Heart left ventricle (tissue), 16 donors: ENCODE data around the gene DUSP16. TPM values are rescaled to one million over a fixed set of nuclear protein-coding genes. Genes with fewer than 3 reads are reported as not detected.

Experiments used
- ATAC-seq, 4 donors: fragments of 200-7000 bp; cut with Tn5 transposase; one replicate each; pipeline ENCODE4 v1.9.1; 2020 to 2022; ENCODE audit warnings: moderate library complexity in 4 of 4, mild to moderate bottlenecking in 3 of 4, moderate number of reproducible peaks in 1 of 4
- DNase-seq, 5 donors: peaks; one replicate each; pipeline ENCODE4 v3.0.0-alpha.2; 2020
- H3K27ac ChIP-seq, 12 donors: fragments of 200-600 bp; sonication (generic) in 4 of 12; one replicate each; pipeline versions ENCODE4 v1.5.0 to v1.8.0; 2016 to 2022; ENCODE audit warnings: mild to moderate bottlenecking in 2 of 12
- H3K27me3 ChIP-seq, 9 donors: fragments of 200-600 bp; sonication (generic) in 2 of 9; one replicate each; pipeline versions ENCODE4 v1.5.1 to v1.8.0; 2016 to 2022; ENCODE audit warnings: mild to moderate bottlenecking in 3 of 9
- H3K36me3 ChIP-seq, 9 donors: fragments of 200-600 bp; sonication (generic) in 2 of 9; one replicate each; pipeline versions ENCODE4 v1.5.0 to v1.8.0; 2018 to 2022; ENCODE audit warnings: mild to moderate bottlenecking in 2 of 9
- H3K4me1 ChIP-seq, 12 donors: fragments of 200-600 bp; sonication (generic) in 4 of 12; one replicate each; pipeline versions ENCODE4 v1.5.0 to v1.8.0; 2016 to 2022; ENCODE audit warnings: mild to moderate bottlenecking in 3 of 12
- H3K4me3 ChIP-seq, 12 donors: fragments of 200-600 bp; sonication (generic) in 4 of 12; one replicate each; pipeline versions ENCODE4 v1.5.0 to v1.8.0; 2017 to 2022; ENCODE audit warnings: mild to moderate bottlenecking in 9 of 12, moderate library complexity in 4 of 12
- H3K9me3 ChIP-seq, 12 donors: fragments of 200-600 bp; sonication (generic) in 4 of 12; one replicate each; pipeline versions ENCODE4 v1.5.0 to v1.8.0; 2016 to 2022; ENCODE audit warnings: mild to moderate bottlenecking in 1 of 12
- POLR2A ChIP-seq, 2 donors: fragments of 450-650 bp; IDR thresholded peaks; one replicate each; pipeline ENCODE4 v1.6.1; 2017; ENCODE audit warnings: antibody characterized with exemption in 2 of 2, mild to moderate bottlenecking in 2 of 2, moderate library complexity in 2 of 2
- WGBS, 4 donors: extraction: QIAGEN DNeasy Blood & Tissue Kit in 2 of 4; methylation state at CpG; one replicate each; pipeline versions ENCODE4 v1.1.5 to v1.1.7; 2013 to 2018; 5-methylcytosine and 5-hydroxymethylcytosine counted together
- intact Hi-C, 10 donors: fragments of 100-400 bp; cut with DNase I; formaldehyde crosslinking; loops; one replicate each; pipeline versions ENCODE4 v1.11.1 to v1.14.2; 2022
- polyA plus RNA-seq, 2 donors: library from polyadenylated mRNA; stranded (reverse); fragments of 200-250 nt; gene quantifications; one replicate each; pipeline ENCODE4 v1.2.3, GENCODE V29; 2013
- total RNA-seq, 9 donors: library from RNA; depleted of rRNA in 2 of 9; stranded (reverse); fragments of >200 nt in 2 of 9; fragmentation: NEBNext Ultra II Directional in 3 of 9; extraction: Animal tissue kit (Norgen Biotek cat#: 25700) in 3 of 9; gene quantifications; one replicate each; pipeline versions ENCODE4 v1.1.0 to v1.2.4, GENCODE V29; 2016 to 2023
- TF ChIP-seq, protein P1 (sequence below), 12 donors: fragments of 200-600 bp; sonication (generic) in 4 of 12; IDR thresholded peaks; one replicate each; pipeline versions ENCODE4 v1.5.0 to v1.8.0; 2018 to 2022; ENCODE audit warnings: antibody characterized with exemption in 12 of 12, mild to moderate bottlenecking in 5 of 12
- donor health status: ischemic (EF 13 %, LVEDD 7.1; RV severe dilation, severe dysfunction).
- donor health status: healthy with polysubstance abuse.
- donor health status: DM: no; HTN: yes; CAD: no.
- donor health status: DM: no; HTN: no; CAD: no.
- donor health status: ischemic (EF 25% LVEDD 6.9; RV normal size, moderate dysfunction).
- donor health status: ischemic (EF 25% LVEDD 5.7; RV mildly dilated, moderate dysfunction).
- donor health status: healthy.
- donor health status: DM: yes; HTN: yes; CAD: no.
- donor health status: ischemic (EF 35%, LVEDD 5.7; RV mildly dilated, moderate dysfunction).
- donor health status: nonischemic (EF 11% LVEDD 7.7; RV severe dilation, severe dysfunction).
- donor health status: DM: yes; HTN: yes; CAD: no.
- donor health status: PGD.
- donor health status: ischemic (EF 29% LVEDD 5.4; RV normal size, mild dysfunction).
- donor health status: nonischemic (EF 23%, LVEDD 6.1; RV moderate dilation, normal function).

The DUSP16 gene
- total and polyA plus RNA-seq, 11 donors, result 2.5 to 24.7 (median 15.1) TPM

DNA sequence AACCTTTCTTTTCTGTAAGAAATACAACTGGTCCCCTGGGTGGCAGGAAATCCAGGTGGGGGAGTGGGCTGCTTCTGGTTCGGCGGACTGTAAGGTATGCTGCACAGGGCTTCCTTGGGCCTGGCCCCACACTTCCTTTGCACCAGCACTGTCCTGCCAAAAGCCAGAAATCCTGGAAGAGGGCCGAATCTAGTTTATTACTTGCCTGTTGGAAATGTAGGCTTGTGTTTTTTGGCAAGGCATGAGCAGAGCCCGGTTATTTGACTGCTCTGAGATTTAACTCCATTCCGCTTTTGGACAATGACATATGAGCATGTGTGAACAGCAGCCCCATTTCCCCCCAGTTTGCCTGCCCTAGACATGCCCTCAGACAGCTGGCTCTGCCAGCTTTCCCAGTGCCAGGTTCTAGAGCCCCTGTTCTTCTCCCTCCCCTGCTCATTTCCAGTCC, 119.2 kb downstream of the DUSP16 start:
- Histone ChIP-seq H3K9me3 (no peaks in the 10 kb centered on the region), H3K4me1 (peaks cover 0 to 68% (median 32%) of the 10 kb centered on the region in 12 donors), H3K36me3 (no peaks in the 10 kb centered on the region), H3K4me3 (no peak overlapping the region), H3K27me3 (no peaks in the 10 kb centered on the region), H3K27ac (peak overlapping the region; percentile 36 to 80 (median 70))
- intact Hi-C loops, result loop anchor here in 1 of 10 donors (5.0 kb wide), 2 partner anchors 46 to 119 kb away; partner anchors contain the start of gene DUSP16
- WGBS, 4 donors, result 25 to 41% (median 32%) methylated on average over 5 of the region's 5 CpGs
- peak in 4 of 5 donors; percentile 63 to 79 (median 72) for DNase-seq
- TF ChIP-seq, protein P1, sequence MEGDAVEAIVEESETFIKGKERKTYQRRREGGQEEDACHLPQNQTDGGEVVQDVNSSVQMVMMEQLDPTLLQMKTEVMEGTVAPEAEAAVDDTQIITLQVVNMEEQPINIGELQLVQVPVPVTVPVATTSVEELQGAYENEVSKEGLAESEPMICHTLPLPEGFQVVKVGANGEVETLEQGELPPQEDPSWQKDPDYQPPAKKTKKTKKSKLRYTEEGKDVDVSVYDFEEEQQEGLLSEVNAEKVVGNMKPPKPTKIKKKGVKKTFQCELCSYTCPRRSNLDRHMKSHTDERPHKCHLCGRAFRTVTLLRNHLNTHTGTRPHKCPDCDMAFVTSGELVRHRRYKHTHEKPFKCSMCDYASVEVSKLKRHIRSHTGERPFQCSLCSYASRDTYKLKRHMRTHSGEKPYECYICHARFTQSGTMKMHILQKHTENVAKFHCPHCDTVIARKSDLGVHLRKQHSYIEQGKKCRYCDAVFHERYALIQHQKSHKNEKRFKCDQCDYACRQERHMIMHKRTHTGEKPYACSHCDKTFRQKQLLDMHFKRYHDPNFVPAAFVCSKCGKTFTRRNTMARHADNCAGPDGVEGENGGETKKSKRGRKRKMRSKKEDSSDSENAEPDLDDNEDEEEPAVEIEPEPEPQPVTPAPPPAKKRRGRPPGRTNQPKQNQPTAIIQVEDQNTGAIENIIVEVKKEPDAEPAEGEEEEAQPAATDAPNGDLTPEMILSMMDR (IDR thresholded peaks at IDR 0.05), result no peak
- TF ChIP-seq POLR2A (IDR thresholded peaks at IDR 0.05), result no peak
- peak; percentile 65 to 83 (median 76) for ATAC-seq

GRCh38 chr12:12442548-12443071, 120.1 kb downstream of the DUSP16 start:
- peak; percentile 43 to 71 (median 60) for ATAC-seq
- Histone ChIP-seq H3K4me1 (peaks cover 0 to 66% (median 31%) of the 10 kb centered on the region in 12 donors), H3K27me3 (no peaks in the 10 kb centered on the region), H3K27ac (peak overlapping the region; percentile 36 to 80 (median 70)), H3K4me3 (no peak overlapping the region), H3K36me3 (no peaks in the 10 kb centered on the region), H3K9me3 (no peaks in the 10 kb centered on the region)
- DNase-seq, result no peak
- intact Hi-C loops, result loop anchor here in 1 of 10 donors (5.0 kb wide), 2 partner anchors 45 to 120 kb away; partner anchors contain the start of gene DUSP16
- 39 to 51% (median 48%) methylated on average over 5 of the region's 5 CpGs for WGBS, 4 donors
- TF ChIP-seq, protein P1 (IDR thresholded peaks at IDR 0.05), result no peak
- TF ChIP-seq POLR2A (IDR thresholded peaks at IDR 0.05), result no peak

- H3K27ac ChIP-seq, result peak overlapping the region in 11 of 12 donors; percentile 36 to 80 (median 70)
- ATAC-seq, result peak in 2 of 4 donors; percentile 26 to 74
- TF ChIP-seq, protein P1 (IDR thresholded peaks at IDR 0.05), result no peak
- TF ChIP-seq POLR2A (IDR thresholded peaks at IDR 0.05), result no peak
- H3K4me1 ChIP-seq, result peaks cover 0 to 59% (median 28%) of the 10 kb centered on the region in 12 donors
- WGBS, 4 donors, result 48 to 70% (median 55%) methylated on average over 4 of the region's 4 CpGs
- intact Hi-C loops, result loop anchor here in 1 of 10 donors (5.0 kb wide), 2 partner anchors 45 to 120 kb away; partner anchors contain the start of gene DUSP16
- H3K4me3 ChIP-seq, result no peak overlapping the region
- no peaks in the 10 kb centered on the region for H3K9me3 ChIP-seq
- peaks cover 0 to 4% (median 0%) of the 10 kb centered on the region in 9 donors for H3K36me3 ChIP-seq
- no peak for DNase-seq
- no peaks in the 10 kb centered on the region for H3K27me3 ChIP-seq
These were observed 120.7 kb downstream of the DUSP16 start for GRCh38 chr12:12441843-12442461.

GRCh38 chr12:12441429-12441807, 121.2 kb downstream of the DUSP16 start:
- Histone ChIP-seq H3K36me3 (peaks cover 0 to 9% (median 0%) of the 10 kb centered on the region in 9 donors), H3K9me3 (no peaks in the 10 kb centered on the region), H3K4me1 (peaks cover 0 to 59% (median 28%) of the 10 kb centered on the region in 12 donors), H3K27ac (peak overlapping the region in 6 of 12 donors; percentile 60 to 80 (median 76)), H3K4me3 (no peak overlapping the region), H3K27me3 (no peaks in the 10 kb centered on the region)
- TF ChIP-seq, protein P1 (IDR thresholded peaks at IDR 0.05), result no peak
- ATAC-seq (no peak), DNase-seq (no peak)
- WGBS, 4 donors, result 89 to 95% (median 93%) methylated on average over 2 of the region's 2 CpGs
- intact Hi-C loops, result loop anchor here in 1 of 10 donors (5.0 kb wide), 2 partner anchors 44 to 121 kb away; partner anchors contain the start of gene DUSP16
